ENCODE results near the gene ACADM. TPM values are rescaled to one million over a fixed set of nuclear protein-coding genes. Genes with fewer than 3 reads are reported as not detected.
"Not testable (repeated sequence)": the region's sequence is repeated elsewhere in the genome, so short reads cannot be mapped to it uniquely, and the experiment has no call there.

The ACADM gene
- total and polyA plus RNA-seq, 2 donors (not counting 3 experiments of a cell fraction or from before 2014, with no cell fraction given): 10.8 to 32.5 TPM

DNA sequence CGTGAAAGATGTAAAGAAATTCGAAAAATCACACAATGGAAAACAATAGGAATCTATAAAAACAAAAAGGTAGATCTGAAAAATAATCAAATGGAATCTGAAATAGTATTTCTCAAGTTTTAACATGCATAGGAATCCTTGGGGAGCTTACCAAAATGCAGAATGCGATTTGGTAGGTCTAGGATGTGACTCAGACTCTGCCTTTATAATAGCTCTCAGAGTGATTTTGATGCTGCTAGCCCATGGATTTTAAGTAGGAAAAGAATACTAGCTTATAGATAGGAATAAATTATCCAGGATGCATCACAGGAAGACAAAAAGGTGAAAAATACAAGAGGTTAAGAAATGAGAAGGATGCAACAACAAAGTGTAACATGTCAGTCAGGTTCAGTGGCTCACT, 47.5 kb downstream of the ACADM start:
- Histone ChIP-seq H3K4me3 (replicated peaks in 1 of 3; ENCODE audit: insufficient read depth in 1 of 3, low read depth in 1 of 3, low read length in 3 of 3) (no peak overlapping the region), H3K9me3 (replicated peaks; ENCODE audit: control insufficient read depth, insufficient read depth, low read length) (no peaks in the 10 kb centered on the region), H3K27ac (ENCODE audit: insufficient read depth, low read depth, low read length) (no peak overlapping the region), H4K20me1 (replicated peaks; ENCODE audit: control insufficient read depth, extremely low read depth, insufficient read depth, low read length) (no peaks in the 10 kb centered on the region), H3K36me3 (ENCODE audit: control insufficient read depth in 2 of 2, extremely low read depth in 1 of 2, insufficient read depth in 2 of 2, low read length in 2 of 2) (no peaks in the 10 kb centered on the region), H3K27me3 (ENCODE audit: control insufficient read depth in 2 of 2, insufficient read depth in 2 of 2, low read length in 2 of 2) (no peaks in the 10 kb centered on the region), H3K4me1 (ENCODE audit: control insufficient read depth, extremely low read depth, insufficient read depth, low read length) (peaks cover 2% of the 10 kb centered on the region), H3K4me2 (ENCODE audit: insufficient read depth, low read length) (no peak overlapping the region), H3K79me2 (ENCODE audit: control insufficient read depth, insufficient read depth, low read length) (no peaks in the 10 kb centered on the region), H3K9ac (replicated peaks; ENCODE audit: extremely low read depth, insufficient read depth, low read length) (no peak overlapping the region), H2AFZ (ENCODE audit: low read depth, low read length) (no peak overlapping the region), H3K9me1 (replicated peaks; ENCODE audit: control insufficient read depth, extremely low read depth, insufficient read depth, low read length) (no peaks in the 10 kb centered on the region)
- intact Hi-C loops (cut with micrococcal nuclease) (no loop called here), dilution Hi-C loops (cut with MboI; ENCODE audit: extremely low pct_ligation_motif_present, low sequenced_read_pairs) (no loop called here)
- ChIA-PET POLR2A (no interaction called here), CTCF (interaction anchor here (0.6 kb wide), 1 partner anchor 343 kb away, joined by 3 read pairs; no protein-coding TSS in a partner anchor)
- TF ChIP-seq POLR2AphosphoS5 (IDR thresholded peaks at IDR 0.05; ENCODE audit: insufficient read depth, low read depth, low read length) (no peak), JUN (IDR thresholded peaks at IDR 0.05; ENCODE audit: borderline replicate concordance, insufficient read depth, insufficient read length, low read depth) (no peak), MAX (IDR thresholded peaks at IDR 0.05; ENCODE audit: insufficient read depth, insufficient read length) (no peak), CTCF (IDR thresholded peaks at IDR 0.05; ENCODE audit: extremely low read depth in 1 of 2, insufficient read depth in 1 of 2, low read depth in 1 of 2, low read length in 2 of 2) (no peak), MYC (IDR thresholded peaks at IDR 0.05; ENCODE audit: low read depth, low read length) (no peak), FOS (IDR thresholded peaks at IDR 0.05; ENCODE audit: borderline replicate concordance, insufficient read depth, low read length) (no peak), GATA2 (IDR thresholded peaks at IDR 0.05; ENCODE audit: insufficient read depth, insufficient read length, low read depth, low read length) (no peak), EZH2 (IDR thresholded peaks at IDR 0.05; ENCODE audit: borderline replicate concordance, low read depth, low read length, severe bottlenecking) (no peak), POLR2A (IDR thresholded peaks at IDR 0.05; ENCODE audit: low read depth, low read length) (no peak)
- FAIRE-seq: no peak
- no TSS peak for BruUV-seq (replicated peaks)
- DNase-seq (ENCODE audit: low read depth, low spot score): no peak

DNA sequence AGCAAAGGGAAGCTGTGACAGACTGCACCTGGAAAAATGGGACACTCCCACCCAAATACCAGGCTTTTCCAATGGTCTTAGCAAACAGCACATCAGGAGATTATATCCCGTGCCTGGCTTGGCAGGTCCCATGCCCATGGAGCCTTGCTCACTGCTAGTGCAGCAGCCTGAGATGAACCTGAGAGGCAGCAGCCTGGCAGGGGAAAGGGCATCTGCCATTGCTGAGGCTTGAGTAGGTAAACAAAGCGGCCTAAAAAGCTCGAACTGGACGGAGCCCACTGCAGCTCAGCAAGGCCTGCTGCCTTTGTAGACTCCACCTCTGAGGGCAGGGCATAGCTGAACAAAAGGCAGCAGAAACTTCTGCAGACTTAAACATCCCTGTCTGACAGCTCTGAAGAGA, 53.3 kb downstream of the ACADM start:
- dilution Hi-C loops (cut with MboI; ENCODE audit: extremely low pct_ligation_motif_present, low sequenced_read_pairs); POLR2A ChIA-PET: not testable (repeated sequence)

GRCh38 chr1:75778694-75779093, 54.2 kb downstream of the ACADM start:
- H2AFZ ChIP-seq (ENCODE audit: low read depth, low read length); H3K36me3 ChIP-seq (ENCODE audit: control insufficient read depth in 2 of 2, extremely low read depth in 1 of 2, insufficient read depth in 2 of 2, low read length in 2 of 2); DNase-seq (ENCODE audit: low read depth, low spot score); H3K27ac ChIP-seq (ENCODE audit: insufficient read depth, low read depth, low read length); H3K9me1 ChIP-seq (replicated peaks; ENCODE audit: control insufficient read depth, extremely low read depth, insufficient read depth, low read length); POLR2A ChIA-PET; dilution Hi-C loops (cut with MboI; ENCODE audit: extremely low pct_ligation_motif_present, low sequenced_read_pairs); H3K27me3 ChIP-seq (ENCODE audit: control insufficient read depth in 2 of 2, insufficient read depth in 2 of 2, low read length in 2 of 2); H3K4me1 ChIP-seq (ENCODE audit: control insufficient read depth, extremely low read depth, insufficient read depth, low read length); H3K4me3 ChIP-seq (replicated peaks in 1 of 3; ENCODE audit: insufficient read depth in 1 of 3, low read depth in 1 of 3, low read length in 3 of 3); intact Hi-C loops (cut with micrococcal nuclease); BruUV-seq (replicated peaks); H3K79me2 ChIP-seq (ENCODE audit: control insufficient read depth, insufficient read depth, low read length); H4K20me1 ChIP-seq (replicated peaks; ENCODE audit: control insufficient read depth, extremely low read depth, insufficient read depth, low read length); H3K4me2 ChIP-seq (ENCODE audit: insufficient read depth, low read length); H3K9me3 ChIP-seq (replicated peaks; ENCODE audit: control insufficient read depth, insufficient read depth, low read length); H3K9ac ChIP-seq (replicated peaks; ENCODE audit: extremely low read depth, insufficient read depth, low read length): not testable (repeated sequence)
- CTCF ChIA-PET: interaction anchor here (0.7 kb wide), 1 partner anchor 13 kb away, joined by 3 read pairs; no protein-coding TSS in a partner anchor
- peak; percentile 4 for FAIRE-seq

More for the DNA sequence above, 53.3 kb downstream of the ACADM start:
- H3K4me3 ChIP-seq (replicated peaks in 1 of 3; ENCODE audit: insufficient read depth in 1 of 3, low read depth in 1 of 3, low read length in 3 of 3); DNase-seq (ENCODE audit: low read depth, low spot score); FAIRE-seq; H2AFZ ChIP-seq (ENCODE audit: low read depth, low read length); BruUV-seq (replicated peaks); H3K4me1 ChIP-seq (ENCODE audit: control insufficient read depth, extremely low read depth, insufficient read depth, low read length); H3K79me2 ChIP-seq (ENCODE audit: control insufficient read depth, insufficient read depth, low read length); H3K9ac ChIP-seq (replicated peaks; ENCODE audit: extremely low read depth, insufficient read depth, low read length); H3K4me2 ChIP-seq (ENCODE audit: insufficient read depth, low read length); H3K36me3 ChIP-seq (ENCODE audit: control insufficient read depth in 2 of 2, extremely low read depth in 1 of 2, insufficient read depth in 2 of 2, low read length in 2 of 2); H3K27me3 ChIP-seq (ENCODE audit: control insufficient read depth in 2 of 2, insufficient read depth in 2 of 2, low read length in 2 of 2); H3K9me1 ChIP-seq (replicated peaks; ENCODE audit: control insufficient read depth, extremely low read depth, insufficient read depth, low read length); intact Hi-C loops (cut with micrococcal nuclease); H4K20me1 ChIP-seq (replicated peaks; ENCODE audit: control insufficient read depth, extremely low read depth, insufficient read depth, low read length); H3K9me3 ChIP-seq (replicated peaks; ENCODE audit: control insufficient read depth, insufficient read depth, low read length); H3K27ac ChIP-seq (ENCODE audit: insufficient read depth, low read depth, low read length): not testable (repeated sequence)
- CTCF ChIA-PET: interaction anchor here (0.7 kb wide), 1 partner anchor 12 kb away, joined by 3 read pairs; no protein-coding TSS in a partner anchor

Data from endothelial cell of umbilical vein (primary cell).